SK-N-SH (cell line): Measurements from ENCODE around the gene SETD5. TPM values are rescaled to one million over a fixed set of nuclear protein-coding genes. Genes with fewer than 3 reads are reported as not detected.

Experiments
- CTCF ChIA-PET: fragments of 300-600, 350-600 bp; formaldehyde crosslinking; extraction: SDS; loops from one replicate; lab custom pipeline; 2021; lab: Yijun Ruan, JAX
- POLR2A ChIA-PET: fragments of 350-600 bp; sonication (Branson Sonifier 250); formaldehyde crosslinking; extraction: SDS; loops from one replicate; lab custom pipeline; 2020; ENCODE audit warnings: antibody characterized with exemption, inconsistent platforms; lab: Yijun Ruan, JAX
- DNase-seq: peaks from one replicate; pipeline ENCODE4 v3.0.0; 2012
- H2AFZ ChIP-seq: fragments of 200-600 bp; sonication (generic); 2 replicates; pipeline ENCODE4 v1.8.1; 2016; ENCODE audit warnings: antibody characterized with exemption, mild to moderate bottlenecking, low read depth
- H3F3A ChIP-seq: fragments of 200-600 bp; sonication (generic); replicated peaks from 2 replicates; pipeline ENCODE3; 2016; ENCODE audit warnings: antibody characterized with exemption, mild to moderate bottlenecking; ENCODE audit not compliant: insufficient read depth
- H3K27ac ChIP-seq, 2 experiments: fragments of 200-500 bp in 1 of 2; fragments of 200-600 bp in 1 of 2; sonication (Bioruptor generic) in 1 of 2; sonication (generic), shearing (Covaris generic) in 1 of 2; 2 replicates each; pipeline versions ENCODE4 v1.5.1 to v1.6.1; 2014 to 2016; ENCODE audit warnings: low read depth in 2 of 2, inconsistent platforms in 1 of 2, low read length in 1 of 2, mild to moderate bottlenecking in 1 of 2, mixed read lengths in 1 of 2
- H3K27me3 ChIP-seq: fragments of 200-600 bp; sonication (generic), shearing (Covaris generic); 2 replicates; pipeline ENCODE4 v1.6.1; 2016; ENCODE audit warnings: mixed run types; ENCODE audit not compliant: insufficient read depth
- H3K36me3 ChIP-seq, 2 experiments: fragments of 200-500 bp in 1 of 2; fragments of 200-600 bp in 1 of 2; sonication (Bioruptor generic) in 1 of 2; sonication (generic) in 1 of 2; replicated peaks in 1 of 2; 2 replicates each; pipeline versions ENCODE3 to v1.5.1; 2014 to 2016; ENCODE audit warnings: low read length in 1 of 2, mild to moderate bottlenecking in 1 of 2; ENCODE audit not compliant: insufficient read depth in 2 of 2, control insufficient read depth in 1 of 2
- H3K4me1 ChIP-seq, 2 experiments: fragments of 200-500 bp in 1 of 2; fragments of 200-600 bp in 1 of 2; sonication (Bioruptor generic) in 1 of 2; sonication (generic), shearing (Covaris generic) in 1 of 2; 2 replicates each; pipeline versions ENCODE4 v1.5.1 to v1.6.1; 2014 to 2016; ENCODE audit warnings: low read depth in 1 of 2, low read length in 1 of 2, mixed run types in 1 of 2; ENCODE audit not compliant: insufficient read depth in 2 of 2, control insufficient read depth in 1 of 2
- H3K4me2 ChIP-seq: fragments of 200-600 bp; sonication (generic), shearing (Covaris generic); 2 replicates; pipeline ENCODE4 v1.6.1; 2017; ENCODE audit warnings: mixed run types
- H3K4me3 ChIP-seq, 2 experiments: fragments of 200-500 bp in 1 of 2; fragments of 200-600 bp in 1 of 2; sonication (Bioruptor generic) in 1 of 2; sonication (generic), shearing (Covaris generic) in 1 of 2; 2 replicates each; pipeline versions ENCODE4 v1.5.1 to v1.8.1; 2014 to 2016; ENCODE audit warnings: low read depth in 2 of 2, inconsistent platforms in 1 of 2, low read length in 1 of 2, mild to moderate bottlenecking in 1 of 2, mixed read lengths in 1 of 2, moderate library complexity in 1 of 2
- H3K79me2 ChIP-seq: fragments of 200-600 bp; sonication (generic); 2 replicates; pipeline ENCODE4 v1.8.1; 2017; ENCODE audit warnings: mild to moderate bottlenecking; ENCODE audit not compliant: insufficient read depth
- H3K9ac ChIP-seq: fragments of 200-600 bp; sonication (generic); 2 replicates; pipeline ENCODE4 v1.6.1; 2017; ENCODE audit warnings: mixed run types
- H3K9me2 ChIP-seq: fragments of 200-600 bp; sonication (generic); 2 replicates; pipeline ENCODE4 v1.6.1; 2017; ENCODE audit warnings: mixed run types
- H3K9me3 ChIP-seq: fragments of 200-600 bp; sonication (generic); 2 replicates; pipeline ENCODE4 v1.6.1; 2017; ENCODE audit warnings: mixed run types, mild to moderate bottlenecking, moderate library complexity
- H4K20me1 ChIP-seq: fragments of 200-600 bp; sonication (generic); 2 replicates; pipeline ENCODE4 v1.6.1; 2017; ENCODE audit warnings: mild to moderate bottlenecking, mixed run types; ENCODE audit not compliant: insufficient read depth
- FOSL2 ChIP-seq: IDR thresholded peaks from 2 replicates; pipeline ENCODE4 v1.4.0; 2012; ENCODE audit warnings: low read depth, mild to moderate bottlenecking, moderate library complexity, borderline replicate concordance
- FOXM1 ChIP-seq: IDR thresholded peaks from 2 replicates; pipeline ENCODE4 v1.4.0; 2012; ENCODE audit warnings: low read depth, mild to moderate bottlenecking
- GABPA ChIP-seq: IDR thresholded peaks from 2 replicates; pipeline ENCODE4 v1.4.0; 2012; ENCODE audit warnings: low read depth, mild to moderate bottlenecking
- JUND ChIP-seq: IDR thresholded peaks from 2 replicates; pipeline ENCODE4 v1.4.0; 2012
- MXI1 ChIP-seq: IDR thresholded peaks from 2 replicates; pipeline ENCODE4 v1.6.1; 2012; ENCODE audit warnings: mild to moderate bottlenecking, low read depth, low read length, improper control_type of control experiment
- POLR2AphosphoS5 ChIP-seq: IDR thresholded peaks from 2 replicates; pipeline ENCODE4 v1.6.1; 2012; ENCODE audit warnings: low read depth, low read length
- RCOR1 ChIP-seq: fragments of 150-350 bp; IDR thresholded peaks from 2 replicates; pipeline ENCODE4 v1.6.1; 2017; ENCODE audit warnings: antibody characterized with exemption, low read length
- TAF1 ChIP-seq: IDR thresholded peaks from 2 replicates; pipeline ENCODE4 v1.6.1; 2012; ENCODE audit warnings: low read depth, mild to moderate bottlenecking, low read length, moderate library complexity, borderline replicate concordance
- TEAD4 ChIP-seq: IDR thresholded peaks from 2 replicates; pipeline ENCODE4 v1.4.0; 2012; ENCODE audit warnings: mild to moderate bottlenecking, borderline replicate concordance; ENCODE audit not compliant: insufficient read depth
- USF2 ChIP-seq: fragments of 150-350 bp; IDR thresholded peaks from 2 replicates; pipeline ENCODE4 v1.6.1; 2017; ENCODE audit warnings: antibody characterized with exemption, low read length, low read depth, borderline replicate concordance
- YY1 ChIP-seq: IDR thresholded peaks from 2 replicates; pipeline ENCODE4 v1.4.0; 2012; ENCODE audit warnings: low read depth, mild to moderate bottlenecking
- WGBS: methylation state at CpG from one replicate; pipeline ENCODE4 v1.1.6; 2017; ENCODE audit warnings: low lambda C conversion rate; 5-methylcytosine and 5-hydroxymethylcytosine counted together
- polyA plus RNA-seq, 3 experiments: library from polyadenylated mRNA; depleted of rRNA; stranded (reverse); fragments of >200 nt; gene quantifications; 2 replicates each; pipeline ENCODE4 v1.2.3, GENCODE V29; 2012
- TF ChIP-seq, protein P1 (sequence below): IDR thresholded peaks from 2 replicates; pipeline ENCODE4 v1.4.0; 2012; ENCODE audit warnings: low read depth, borderline replicate concordance

The SETD5 gene
- polyA plus RNA-seq, 1 of the 3 experiments (the other 2 are of a cell fraction): 32.3 TPM

DNA sequence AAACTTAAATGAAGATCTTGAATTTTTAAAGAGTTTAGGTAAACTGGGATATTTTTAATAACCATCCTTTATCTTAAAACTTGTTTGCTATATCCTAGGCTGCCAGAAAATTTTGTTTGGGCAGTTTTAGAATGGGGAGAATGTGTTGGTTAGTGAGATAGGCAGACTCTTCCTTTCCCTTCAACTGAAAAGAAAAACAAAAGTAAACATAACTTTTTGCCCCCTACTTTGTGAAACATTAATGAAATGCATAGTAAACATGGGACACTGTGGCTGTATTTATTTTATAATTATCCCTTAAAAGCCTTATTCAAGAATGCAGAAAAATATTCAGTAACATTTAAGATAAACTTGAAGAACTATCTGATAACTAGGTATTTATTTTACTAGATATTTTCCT lies 31.0 kb downstream of the SETD5 start:
- no peaks in the 10 kb centered on the region for H3K9me2 ChIP-seq
- peaks cover 75 to 92% of the 10 kb centered on the region in 2 experiments for H3K36me3 ChIP-seq
- no peaks in the 10 kb centered on the region for H3K9me3 ChIP-seq
- peaks cover 23% of the 10 kb centered on the region for H3F3A ChIP-seq
- no peak overlapping the region for H3K9ac ChIP-seq
- no peak overlapping the region for H2AFZ ChIP-seq
- peaks cover 50% of the 10 kb centered on the region for H4K20me1 ChIP-seq
- H3K4me2 ChIP-seq: no peak overlapping the region
- H3K27ac ChIP-seq: no peak overlapping the region
- peaks cover 100% of the 10 kb centered on the region for H3K79me2 ChIP-seq
- no peak for DNase-seq
- TF ChIP-seq TEAD4 (no peak), POLR2AphosphoS5 (no peak), TAF1 (no peak), USF2 (no peak), GABPA (no peak), FOXM1 (no peak), JUND (no peak), YY1 (no peak), MXI1 (no peak), FOSL2 (no peak), RCOR1 (no peak)
- TF ChIP-seq, protein P1, sequence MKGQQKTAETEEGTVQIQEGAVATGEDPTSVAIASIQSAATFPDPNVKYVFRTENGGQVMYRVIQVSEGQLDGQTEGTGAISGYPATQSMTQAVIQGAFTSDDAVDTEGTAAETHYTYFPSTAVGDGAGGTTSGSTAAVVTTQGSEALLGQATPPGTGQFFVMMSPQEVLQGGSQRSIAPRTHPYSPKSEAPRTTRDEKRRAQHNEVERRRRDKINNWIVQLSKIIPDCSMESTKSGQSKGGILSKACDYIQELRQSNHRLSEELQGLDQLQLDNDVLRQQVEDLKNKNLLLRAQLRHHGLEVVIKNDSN: no peak
- ChIA-PET POLR2A (no interaction called here), CTCF (interaction anchor here (1.1 to 2.2 kb wide), 2 partner anchors 29 to 75 kb away, joined by 3 to 8 read pairs; no protein-coding TSS in a partner anchor)
- no peak overlapping the region for H3K4me3 ChIP-seq
- H3K4me1 ChIP-seq: peaks cover 11 to 33% of the 10 kb centered on the region in 2 experiments
- no peaks in the 10 kb centered on the region for H3K27me3 ChIP-seq

DNA sequence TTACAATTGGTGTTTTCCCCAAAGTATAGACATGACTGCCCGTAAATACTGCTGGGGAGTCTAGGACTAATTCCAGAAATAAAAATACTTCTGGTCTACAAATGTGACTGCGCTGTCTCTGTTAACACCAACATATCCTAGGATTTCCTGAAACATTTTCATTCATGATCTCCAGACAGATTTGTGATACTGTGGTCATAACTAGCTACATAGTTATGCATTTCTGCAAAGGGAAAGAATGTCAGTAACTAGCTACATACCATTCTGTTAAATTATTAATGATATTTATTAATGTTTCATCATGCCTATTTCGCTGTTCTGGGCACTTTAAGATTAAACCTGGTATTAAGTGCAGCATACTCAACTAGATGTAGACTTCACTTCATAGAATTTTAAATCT lies 33.3 kb downstream of the SETD5 start:
- DNase-seq: no peak
- Histone ChIP-seq H3K4me2 (no peak overlapping the region), H3K4me3 (no peak overlapping the region), H3K9ac (no peak overlapping the region), H3K27ac (no peak overlapping the region; a peak in 1 of 4 replicates), H3K79me2 (peaks cover 100% of the 10 kb centered on the region), H3K36me3 (peaks cover 86 to 97% of the 10 kb centered on the region in 2 experiments), H4K20me1 (peaks cover 55% of the 10 kb centered on the region), H3K4me1 (peaks cover 0 to 9% of the 10 kb centered on the region in 2 experiments; a peak in 3 of 4 replicates)
- 96% methylated on average over 3 of the region's 3 CpGs for WGBS
- TF ChIP-seq TEAD4: no peak
- TF ChIP-seq, all 33 proteins: peak for 0
- ChIA-PET CTCF (interaction anchor here (0.7 to 0.8 kb wide), 2 partner anchors 77 to 78 kb away, joined by 3 read pairs; no protein-coding TSS in a partner anchor), POLR2A (interaction anchor here (1.0 kb wide), 1 partner anchor 33 kb away, joined by 3 read pairs; the partner anchor contains the start of gene SETD5)
- Histone ChIP-seq H3K9me3 (no peaks in the 10 kb centered on the region), H3K9me2 (no peaks in the 10 kb centered on the region), H3K27me3 (no peaks in the 10 kb centered on the region), H2AFZ (no peak overlapping the region), H3F3A (peaks cover 10% of the 10 kb centered on the region)
